ENCODE results near the gene TLE4. TPM values are rescaled to one million over a fixed set of nuclear protein-coding genes. Genes with fewer than 3 reads are reported as not detected.

TLE4 gene
- total RNA-seq, 1 donor from 2014 or later, result 98.5 TPM

DNA sequence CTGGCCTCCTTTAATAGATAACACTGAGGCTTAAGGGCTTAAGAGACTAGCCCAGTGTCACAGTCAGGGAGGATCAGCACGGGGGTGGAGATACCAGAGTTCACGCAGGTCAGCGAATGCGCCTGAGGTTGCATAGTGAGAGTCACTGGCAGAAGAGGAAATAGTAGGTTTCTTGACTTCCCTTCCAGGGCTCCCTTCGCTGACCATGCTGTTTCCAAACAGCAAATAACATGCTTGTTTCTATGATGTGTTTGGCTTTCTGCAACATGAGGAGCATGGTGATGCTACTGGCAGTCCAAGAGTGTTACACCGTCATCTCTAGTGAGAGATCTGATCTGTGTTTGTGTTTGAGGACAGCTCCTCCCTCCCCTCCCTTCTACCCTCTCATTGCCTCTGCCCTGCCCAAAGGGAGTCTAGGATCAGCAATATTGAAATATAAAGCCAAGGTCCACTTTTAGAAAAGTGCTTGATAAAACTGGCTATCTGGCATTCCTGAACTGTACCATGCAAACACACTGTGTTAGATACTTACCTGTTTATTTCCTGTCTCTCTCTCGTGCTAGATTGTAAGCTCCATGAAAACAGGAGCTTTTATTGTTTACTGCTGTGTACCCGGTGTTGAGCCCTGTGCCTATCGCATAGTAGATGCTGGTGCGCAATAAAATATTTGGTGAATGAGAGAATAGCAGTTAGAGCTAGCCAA lies 12.3 kb downstream of the TLE4 start:
- H3K36me3 Mint-ChIP-seq (ENCODE audit: low read depth, unreplicated experiment), result peaks cover 7% of the 10 kb centered on the region
- FAIRE-seq, result no peak
- peak overlapping the region; percentile 3 for H3K27ac Mint-ChIP-seq (ENCODE audit: unreplicated experiment)
- Histone ChIP-seq H3K9me3 (ENCODE audit: insufficient read depth, low read depth, low read length) (no peaks in the 10 kb centered on the region), H3K79me2 (ENCODE audit: insufficient read depth, low read length) (peaks cover 90% of the 10 kb centered on the region), H3K27ac (ENCODE audit: low read depth, low read length) (no peak overlapping the region), H3K9ac (ENCODE audit: low read length) (no peak overlapping the region), H2AFZ (ENCODE audit: low read depth, low read length) (no peak overlapping the region), H3K36me3 (ENCODE audit: insufficient read depth, low read length) (peaks cover 25% of the 10 kb centered on the region), H4K20me1 (ENCODE audit: insufficient read depth, low read length) (peaks cover 88% of the 10 kb centered on the region), H3K4me3 (ENCODE audit: insufficient read depth, low read depth, low read length) (no peak overlapping the region), H3K27me3 (ENCODE audit: insufficient read depth, low read length) (no peaks in the 10 kb centered on the region), H3K4me2 (ENCODE audit: low read length) (no peak overlapping the region), H3K4me1 (ENCODE audit: insufficient read depth, low read length) (peaks cover 17% of the 10 kb centered on the region)
- H3K4me1 Mint-ChIP-seq (ENCODE audit: low read depth, unreplicated experiment), result peaks cover 39% of the 10 kb centered on the region
- H3K27me3 Mint-ChIP-seq (ENCODE audit: low read depth, unreplicated experiment), result no peaks in the 10 kb centered on the region
- H3K4me3 Mint-ChIP-seq (ENCODE audit: unreplicated experiment), result no peak overlapping the region
- TF ChIP-seq EZH2 (IDR thresholded peaks at IDR 0.05; ENCODE audit: insufficient read depth, low read length) (no peak), CTCF (IDR thresholded peaks at IDR 0.05; ENCODE audit: insufficient read depth, low read depth, low read length) (no peak)
- H3K9me3 Mint-ChIP-seq (ENCODE audit: unreplicated experiment), result no peaks in the 10 kb centered on the region
- no peak for DNase-seq (ENCODE audit: low read depth)

GRCh38 chr9:79584655-79584982 lies 12.9 kb downstream of the TLE4 start:
- H2AFZ ChIP-seq (ENCODE audit: low read depth, low read length), result no peak overlapping the region
- no peak for DNase-seq (ENCODE audit: low read depth)
- H3K27me3 Mint-ChIP-seq (ENCODE audit: low read depth, unreplicated experiment), result no peaks in the 10 kb centered on the region
- no peak overlapping the region for H3K4me2 ChIP-seq (ENCODE audit: low read length)
- no peaks in the 10 kb centered on the region for H3K9me3 Mint-ChIP-seq (ENCODE audit: unreplicated experiment)
- H3K4me1 Mint-ChIP-seq (ENCODE audit: low read depth, unreplicated experiment), result peaks cover 38% of the 10 kb centered on the region
- no peak overlapping the region for H3K27ac ChIP-seq (ENCODE audit: low read depth, low read length)
- H3K9me3 ChIP-seq (ENCODE audit: insufficient read depth, low read depth, low read length), result no peaks in the 10 kb centered on the region
- peaks cover 25% of the 10 kb centered on the region for H3K36me3 ChIP-seq (ENCODE audit: insufficient read depth, low read length)
- H3K4me1 ChIP-seq (ENCODE audit: insufficient read depth, low read length), result peaks cover 17% of the 10 kb centered on the region
- peaks cover 90% of the 10 kb centered on the region for H3K79me2 ChIP-seq (ENCODE audit: insufficient read depth, low read length)
- H3K36me3 Mint-ChIP-seq (ENCODE audit: low read depth, unreplicated experiment), result peaks cover 10% of the 10 kb centered on the region
- peaks cover 91% of the 10 kb centered on the region for H4K20me1 ChIP-seq (ENCODE audit: insufficient read depth, low read length)
- TF ChIP-seq EZH2 (IDR thresholded peaks at IDR 0.05; ENCODE audit: insufficient read depth, low read length) (no peak), CTCF (IDR thresholded peaks at IDR 0.05; ENCODE audit: insufficient read depth, low read depth, low read length) (no peak)
- no peak for FAIRE-seq
- H3K4me3 Mint-ChIP-seq (ENCODE audit: unreplicated experiment), result no peak overlapping the region
- no peak overlapping the region for H3K4me3 ChIP-seq (ENCODE audit: insufficient read depth, low read depth, low read length)
- no peak overlapping the region for H3K27ac Mint-ChIP-seq (ENCODE audit: unreplicated experiment)
- H3K27me3 ChIP-seq (ENCODE audit: insufficient read depth, low read length), result no peaks in the 10 kb centered on the region
- no peak overlapping the region for H3K9ac ChIP-seq (ENCODE audit: low read length)

GRCh38 chr9:79588488-79589223 lies 16.9 kb downstream of the TLE4 start:
- H3K36me3 Mint-ChIP-seq (ENCODE audit: low read depth, unreplicated experiment), result peaks cover 20% of the 10 kb centered on the region
- H4K20me1 ChIP-seq (ENCODE audit: insufficient read depth, low read length), result peaks cover 91% of the 10 kb centered on the region
- H3K9me3 ChIP-seq (ENCODE audit: insufficient read depth, low read depth, low read length), result no peaks in the 10 kb centered on the region
- no peaks in the 10 kb centered on the region for H3K9me3 Mint-ChIP-seq (ENCODE audit: unreplicated experiment)
- H3K4me3 ChIP-seq (ENCODE audit: insufficient read depth, low read depth, low read length), result no peak overlapping the region
- no peak overlapping the region for H3K27ac ChIP-seq (ENCODE audit: low read depth, low read length)
- no peak for FAIRE-seq
- H3K27me3 Mint-ChIP-seq (ENCODE audit: low read depth, unreplicated experiment), result no peaks in the 10 kb centered on the region
- peaks cover 18% of the 10 kb centered on the region for H3K36me3 ChIP-seq (ENCODE audit: insufficient read depth, low read length)
- peaks cover 98% of the 10 kb centered on the region for H3K79me2 ChIP-seq (ENCODE audit: insufficient read depth, low read length)
- no peak overlapping the region for H3K27ac Mint-ChIP-seq (ENCODE audit: unreplicated experiment)
- no peaks in the 10 kb centered on the region for H3K27me3 ChIP-seq (ENCODE audit: insufficient read depth, low read length)
- peaks cover 19% of the 10 kb centered on the region for H3K4me1 Mint-ChIP-seq (ENCODE audit: low read depth, unreplicated experiment)
- no peak overlapping the region for H3K4me2 ChIP-seq (ENCODE audit: low read length)
- no peak for DNase-seq (ENCODE audit: low read depth)
- no peak overlapping the region for H3K9ac ChIP-seq (ENCODE audit: low read length)
- no peak overlapping the region for H2AFZ ChIP-seq (ENCODE audit: low read depth, low read length)
- no peaks in the 10 kb centered on the region for H3K4me1 ChIP-seq (ENCODE audit: insufficient read depth, low read length)
- no peak overlapping the region for H3K4me3 Mint-ChIP-seq (ENCODE audit: unreplicated experiment)
- TF ChIP-seq CTCF (IDR thresholded peaks at IDR 0.05; ENCODE audit: insufficient read depth, low read depth, low read length), result no peak
- no peak for TF ChIP-seq EZH2 (IDR thresholded peaks at IDR 0.05; ENCODE audit: insufficient read depth, low read length)
